Vagina (tissue), 2 donors: ENCODE measurements around the gene TTC23. TPM values are rescaled to one million over a fixed set of nuclear protein-coding genes. Genes with fewer than 3 reads are reported as not detected.
A peak's percentile ranks its signal among the peaks of the same experiment; 100 is the strongest.

Source experiments
- DNase-seq, 2 donors: peaks; one replicate each; pipeline ENCODE4 v3.0.0-alpha.2; 2017; ENCODE audit errors: extremely low spot score in 2 of 2
- H3K27ac ChIP-seq: fragments of 200-600 bp; sonication (generic); one replicate; pipeline ENCODE4 v1.5.1; 2019
- H3K27me3 ChIP-seq: fragments of 200-600 bp; sonication (generic); one replicate; pipeline ENCODE4 v1.5.1; 2019
- H3K36me3 ChIP-seq, 2 donors: fragments of 200-600 bp; sonication (generic); one replicate each; pipeline ENCODE4 v1.5.1; 2017 to 2019
- H3K4me1 ChIP-seq: fragments of 200-600 bp; sonication (generic); one replicate; pipeline ENCODE4 v1.5.1; 2019
- H3K4me3 ChIP-seq, 2 donors: fragments of 200-600 bp; sonication (generic); 1 replicate in 1 of 2; 2 replicates in 1 of 2; pipeline ENCODE4 v1.5.1; 2016 to 2019
- H3K9me3 ChIP-seq: fragments of 200-600 bp; sonication (generic); one replicate; pipeline ENCODE4 v1.5.1; 2019
- CTCF ChIP-seq, 3 experiments: fragments of 450-650 bp in 2 of 3; fragments of 200-600 bp in 1 of 3; sonication (generic) in 1 of 3; IDR thresholded peaks; one replicate each; pipeline ENCODE4 v1.5.1; 2017 to 2019; ENCODE audit warnings: antibody characterized with exemption in 3 of 3, mild to moderate bottlenecking in 2 of 3, moderate library complexity in 2 of 3
- POLR2A ChIP-seq, 2 donors: fragments of 450-650 bp; IDR thresholded peaks; one replicate each; pipeline ENCODE4 v1.6.1; 2017; ENCODE audit warnings: antibody characterized with exemption in 2 of 2, mild to moderate bottlenecking in 2 of 2, moderate library complexity in 2 of 2
- POLR2AphosphoS5 ChIP-seq, 2 donors: sonication (generic); formaldehyde crosslinking; IDR thresholded peaks; one replicate each; pipeline ENCODE4 v1.9.0; 2017; ENCODE audit warnings: antibody characterized with exemption in 2 of 2, mild to moderate bottlenecking in 2 of 2, low read depth in 1 of 2; ENCODE audit not compliant: insufficient read depth in 1 of 2
- intact Hi-C: fragments of 100-400 bp; cut with DNase I; formaldehyde crosslinking; loops from one replicate; pipeline ENCODE4 v1.15.1; 2023
- total RNA-seq: library from RNA; depleted of rRNA; stranded (reverse); fragments of >200 nt; gene quantifications from one replicate; pipeline ENCODE4 v1.2.3, GENCODE V29; 2016

TTC23 gene
- total RNA-seq, 1 donor from 2014 or later = 64.1 TPM

- DNase-seq = no peak
- Histone ChIP-seq H3K4me1 (no peaks in the 10 kb centered on the region), H3K9me3 (no peaks in the 10 kb centered on the region), H3K36me3 (peaks cover 3 to 18% of the 10 kb centered on the region in 2 donors), H3K4me3 (no peak overlapping the region), H3K27me3 (no peaks in the 10 kb centered on the region), H3K27ac (no peak overlapping the region)
- TF ChIP-seq POLR2AphosphoS5 (IDR thresholded peaks at IDR 0.05; ENCODE audit: insufficient read depth in 1 of 2, low read depth in 1 of 2) = no peak
- TF ChIP-seq POLR2A (IDR thresholded peaks at IDR 0.05) = no peak
- TF ChIP-seq CTCF (IDR thresholded peaks at IDR 0.05) = no peak
- intact Hi-C loops = no loop called here
These were observed 114.2 kb downstream of the TTC23 start for GRCh38 chr15:99135194-99135593.

- H3K27ac ChIP-seq = no peak overlapping the region
- intact Hi-C loops = no loop called here
- no peaks in the 10 kb centered on the region for H3K9me3 ChIP-seq
- DNase-seq = no peak
- H3K4me3 ChIP-seq = no peak overlapping the region
- peaks cover 3 to 23% of the 10 kb centered on the region in 2 donors for H3K36me3 ChIP-seq
- no peak for TF ChIP-seq POLR2AphosphoS5 (IDR thresholded peaks at IDR 0.05; ENCODE audit: insufficient read depth in 1 of 2, low read depth in 1 of 2)
- no peak for TF ChIP-seq CTCF (IDR thresholded peaks at IDR 0.05)
- no peak for TF ChIP-seq POLR2A (IDR thresholded peaks at IDR 0.05)
- H3K4me1 ChIP-seq = no peaks in the 10 kb centered on the region
- H3K27me3 ChIP-seq = no peaks in the 10 kb centered on the region
These were observed 115.0 kb downstream of the TTC23 start for GRCh38 chr15:99134317-99134821.

GRCh38 chr15:99132634-99133287, 116.6 kb downstream of the TTC23 start:
- DNase-seq = no peak
- intact Hi-C loops = no loop called here
- Histone ChIP-seq H3K4me1 (no peaks in the 10 kb centered on the region), H3K27ac (no peak overlapping the region), H3K9me3 (no peaks in the 10 kb centered on the region), H3K27me3 (no peaks in the 10 kb centered on the region), H3K36me3 (peaks cover 3 to 30% of the 10 kb centered on the region in 2 donors), H3K4me3 (no peak overlapping the region)
- TF ChIP-seq POLR2A (IDR thresholded peaks at IDR 0.05) = no peak

GRCh38 chr15:99132122-99132521, 117.3 kb downstream of the TTC23 start:
- Histone ChIP-seq H3K27me3 (no peaks in the 10 kb centered on the region), H3K27ac (no peak overlapping the region), H3K9me3 (no peaks in the 10 kb centered on the region), H3K4me3 (no peak overlapping the region), H3K4me1 (no peaks in the 10 kb centered on the region), H3K36me3 (peaks cover 3 to 26% of the 10 kb centered on the region in 2 donors)
- peak in 1 of 2 donors; percentile 55 for DNase-seq
- TF ChIP-seq POLR2A (IDR thresholded peaks at IDR 0.05) = no peak
- no peak for TF ChIP-seq CTCF (IDR thresholded peaks at IDR 0.05)
- TF ChIP-seq POLR2AphosphoS5 (IDR thresholded peaks at IDR 0.05; ENCODE audit: insufficient read depth in 1 of 2, low read depth in 1 of 2) = no peak
- intact Hi-C loops = no loop called here

- no peak overlapping the region for H3K27ac ChIP-seq
These were observed 117.8 kb downstream of the TTC23 start for GRCh38 chr15:99131441-99132023.

More at GRCh38 chr15:99131441-99132023, 117.8 kb downstream of the TTC23 start:
- Histone ChIP-seq H3K36me3 (peaks cover 3 to 20% of the 10 kb centered on the region in 2 donors), H3K27me3 (no peaks in the 10 kb centered on the region), H3K4me1 (no peaks in the 10 kb centered on the region), H3K9me3 (no peaks in the 10 kb centered on the region), H3K4me3 (no peak overlapping the region)
- peak in 1 of 2 donors; percentile 88 for DNase-seq
- no peak for TF ChIP-seq POLR2A (IDR thresholded peaks at IDR 0.05)
- intact Hi-C loops = no loop called here
